GM18511 (cell line): ENCODE data around the gene FANCL.
"Not testable (repeated sequence)": the region's sequence is repeated elsewhere in the genome, so short reads cannot be mapped to it uniquely, and the experiment has no call there.

ENCODE experiments used
- ATAC-seq: cut with Tn5 transposase; IDR thresholded peaks from one replicate; pipeline ENCODE4 v1.9.1; 2021; ENCODE audit warnings: mild to moderate bottlenecking, moderate library complexity; ENCODE audit not compliant: unreplicated experiment

FANCL gene

DNA sequence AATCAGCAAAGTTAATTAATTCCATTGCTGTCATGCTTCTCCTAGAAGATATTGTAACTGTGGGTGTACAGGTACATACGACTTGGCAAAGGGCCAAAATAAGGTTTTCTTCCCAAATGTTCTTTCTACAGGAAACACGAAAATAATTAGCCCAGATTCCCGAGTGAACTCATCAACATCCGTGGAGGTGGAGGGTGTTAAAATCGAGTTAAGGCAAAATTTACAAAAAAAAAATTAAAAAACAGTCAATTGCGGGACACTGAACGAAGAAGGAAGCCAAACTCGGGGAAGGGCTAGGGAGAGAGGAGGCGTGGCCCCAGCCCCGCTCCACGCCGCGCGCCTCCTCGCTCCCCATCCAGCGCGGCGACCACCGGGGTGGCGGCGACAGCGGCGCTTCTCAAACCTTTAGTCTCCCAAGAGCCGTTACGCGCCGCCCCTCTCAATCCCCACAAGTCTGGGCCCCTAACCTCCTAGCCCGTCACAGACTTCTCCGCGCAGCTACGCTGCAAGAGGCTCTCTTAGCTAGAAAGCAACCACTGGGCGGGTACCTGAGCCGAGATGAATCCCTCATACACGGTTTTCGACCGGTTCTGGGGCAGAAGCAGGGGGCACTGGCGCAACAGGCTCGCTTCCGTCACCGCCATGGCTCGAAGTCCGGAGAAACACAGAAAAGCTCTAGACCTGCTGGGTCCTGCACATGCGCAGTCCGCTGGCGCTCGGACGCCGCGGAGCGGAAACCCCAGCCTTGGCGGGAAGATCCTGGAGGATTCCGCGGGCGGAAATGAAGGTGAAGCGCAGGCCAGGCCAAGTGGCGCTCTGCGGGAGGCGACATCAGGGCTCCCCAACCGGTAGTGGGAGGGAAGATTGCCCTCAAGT, at the start of gene FANCL:
FANCL (minus strand) TSS at position 656 of the 876 bp plus-strand sequence; CDS start at position 644, 12 bp downstream.
- peak; percentile 78 for ATAC-seq

DNA sequence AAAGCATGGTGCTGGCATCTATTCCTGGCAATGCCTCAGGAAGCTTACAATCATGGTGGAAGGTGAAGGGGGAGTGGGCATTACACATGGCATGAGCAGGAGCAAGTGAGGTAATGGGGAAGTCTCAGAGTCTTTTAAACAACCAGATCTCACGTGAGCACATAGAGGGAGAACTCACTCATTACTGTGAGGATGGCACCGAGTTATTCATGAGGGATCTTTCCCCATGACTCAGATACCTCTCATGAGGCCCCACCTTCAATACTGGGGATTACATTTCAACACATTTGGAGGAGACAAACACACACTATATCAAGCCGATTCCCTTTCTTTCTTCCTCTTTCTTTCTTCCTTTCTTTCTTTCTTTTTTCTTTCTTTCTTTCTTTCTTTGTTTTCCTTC, 47.9 kb upstream of the FANCL start:
- ATAC-seq, result no peak

DNA sequence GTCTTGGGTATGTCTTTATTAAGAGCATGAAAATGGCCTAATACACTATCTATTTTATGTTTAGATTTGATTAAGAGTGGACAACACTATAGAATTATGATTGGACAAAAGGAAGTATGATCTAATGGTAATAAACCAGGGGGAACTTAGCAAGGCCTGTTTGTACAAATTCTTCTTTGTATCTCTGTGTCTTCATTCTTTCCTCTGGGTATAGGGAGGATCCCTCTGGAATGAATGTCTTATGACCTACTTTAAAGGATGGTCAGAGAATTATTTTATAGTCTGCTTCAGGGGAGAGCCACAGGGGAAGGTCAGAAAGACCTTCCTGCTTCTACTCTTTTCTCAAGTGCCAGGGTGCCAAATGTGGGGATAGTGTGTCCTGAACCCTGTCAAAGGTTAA, 42.8 kb upstream of the FANCL start:
- no peak for ATAC-seq

DNA sequence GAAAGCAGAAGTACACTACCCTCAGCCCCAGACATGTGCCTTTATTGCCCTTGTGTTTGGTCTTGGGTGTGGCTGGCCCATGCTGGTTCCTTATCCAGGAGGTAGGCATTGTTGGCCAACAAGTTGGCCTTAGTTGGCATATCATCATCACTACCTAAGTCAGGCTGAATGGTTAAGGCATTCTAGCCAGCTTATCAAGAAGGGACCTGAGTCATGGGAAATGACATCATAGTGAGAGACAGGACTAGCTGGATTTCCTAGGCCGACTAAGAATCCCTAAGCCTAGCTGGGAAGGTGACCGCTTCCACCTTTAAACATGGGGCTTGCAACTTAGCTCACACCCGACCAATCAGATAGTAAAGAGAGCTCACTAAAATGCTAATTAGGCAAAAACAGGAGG, 34.0 kb upstream of the FANCL start:
- ATAC-seq, result not testable (repeated sequence)

DNA sequence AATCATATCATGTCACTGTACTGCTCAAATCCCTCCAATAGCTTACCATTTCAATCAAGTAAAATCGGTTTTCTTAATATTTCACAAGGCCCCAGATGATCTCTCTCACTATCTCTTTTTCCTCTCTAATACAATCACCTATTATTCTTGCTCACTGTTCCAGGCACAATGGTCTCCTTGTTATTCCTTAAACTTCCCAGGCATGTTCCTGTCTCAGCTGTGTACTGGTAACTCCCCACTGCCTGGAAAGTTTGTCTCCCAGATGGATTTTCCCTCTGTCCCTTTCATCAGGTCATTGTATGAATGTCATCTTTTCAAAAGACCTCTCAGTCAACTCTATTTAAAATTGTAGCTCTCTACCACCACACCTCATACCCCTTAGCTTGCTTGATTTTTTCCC, 30.7 kb upstream of the FANCL start:
- no peak for ATAC-seq

DNA sequence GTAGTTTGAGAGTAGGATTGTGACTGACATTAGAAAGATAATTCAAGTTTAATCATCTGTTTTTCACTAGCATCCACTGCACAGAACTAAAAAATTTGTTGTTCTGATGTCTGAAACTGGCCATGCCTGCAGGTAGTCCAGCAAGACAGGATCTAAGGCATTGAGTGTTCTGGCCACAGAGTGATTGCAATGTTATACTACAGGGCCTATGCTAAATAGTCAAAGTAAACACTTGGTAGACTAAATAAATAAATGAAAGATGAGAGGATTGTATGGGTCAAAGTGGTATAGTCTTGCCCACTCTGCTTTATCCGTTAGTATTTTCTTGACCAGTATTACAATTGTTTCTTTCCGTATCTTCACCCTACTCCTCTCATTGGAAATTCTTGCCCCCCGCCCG, 27.6 kb upstream of the FANCL start:
- no peak for ATAC-seq

DNA sequence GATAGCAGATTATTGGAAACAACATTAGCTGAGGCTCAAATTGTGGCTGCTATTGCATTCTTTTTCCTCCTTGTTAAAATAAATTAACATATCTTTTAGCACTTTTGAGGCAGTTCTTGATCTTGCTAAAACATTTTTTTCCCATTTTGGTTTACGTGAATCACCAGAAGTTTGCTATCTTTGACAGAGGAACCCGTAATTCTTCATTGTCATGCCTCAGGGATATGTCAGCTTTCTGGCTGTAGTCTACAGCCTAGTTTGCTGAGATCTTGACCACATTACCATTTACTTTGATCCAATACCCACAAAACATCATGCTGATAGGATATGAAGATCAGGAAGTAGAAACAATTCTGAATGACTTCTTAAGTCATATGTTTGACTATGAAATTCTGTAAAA, 25.1 kb upstream of the FANCL start:
- ATAC-seq, result no peak

DNA sequence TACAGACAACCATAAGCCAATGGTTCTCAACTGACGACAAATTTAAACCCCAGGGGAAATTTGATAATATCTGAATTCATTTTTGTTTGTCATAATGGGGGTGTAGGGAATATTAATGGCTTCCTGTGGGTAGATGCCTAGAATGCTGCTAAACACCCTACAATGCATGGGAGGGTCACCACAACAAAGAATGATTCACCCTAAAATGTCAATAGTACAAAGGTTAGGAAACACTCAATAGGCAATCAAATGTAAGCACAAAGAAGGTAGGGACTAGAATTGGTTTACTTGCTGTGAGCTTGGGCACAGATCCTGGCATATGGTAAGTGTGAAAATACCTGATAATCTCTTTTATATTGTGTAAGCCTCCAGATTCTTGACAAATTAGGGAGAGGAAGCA, 20.1 kb upstream of the FANCL start:
- ATAC-seq, result no peak

DNA sequence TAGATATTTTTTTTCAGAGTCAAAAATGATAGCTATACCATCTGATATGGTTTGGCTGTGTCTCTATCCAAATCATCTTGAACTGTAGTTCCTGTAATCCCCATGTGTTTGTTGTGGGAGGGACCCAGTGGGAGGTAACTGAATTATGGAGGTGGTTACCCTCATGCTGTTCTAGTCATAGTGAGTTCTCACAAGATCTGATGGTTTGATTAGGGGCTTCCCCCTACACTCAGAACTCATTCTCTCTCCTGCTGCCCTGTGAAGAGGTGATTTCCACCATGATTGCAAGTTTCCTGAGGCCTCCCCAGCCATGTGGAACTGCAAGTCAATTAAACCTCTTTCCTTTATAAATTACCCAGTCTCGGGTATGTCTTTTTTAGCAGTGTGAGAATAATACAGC, 17.3 kb upstream of the FANCL start:
- peak; percentile 49 for ATAC-seq

DNA sequence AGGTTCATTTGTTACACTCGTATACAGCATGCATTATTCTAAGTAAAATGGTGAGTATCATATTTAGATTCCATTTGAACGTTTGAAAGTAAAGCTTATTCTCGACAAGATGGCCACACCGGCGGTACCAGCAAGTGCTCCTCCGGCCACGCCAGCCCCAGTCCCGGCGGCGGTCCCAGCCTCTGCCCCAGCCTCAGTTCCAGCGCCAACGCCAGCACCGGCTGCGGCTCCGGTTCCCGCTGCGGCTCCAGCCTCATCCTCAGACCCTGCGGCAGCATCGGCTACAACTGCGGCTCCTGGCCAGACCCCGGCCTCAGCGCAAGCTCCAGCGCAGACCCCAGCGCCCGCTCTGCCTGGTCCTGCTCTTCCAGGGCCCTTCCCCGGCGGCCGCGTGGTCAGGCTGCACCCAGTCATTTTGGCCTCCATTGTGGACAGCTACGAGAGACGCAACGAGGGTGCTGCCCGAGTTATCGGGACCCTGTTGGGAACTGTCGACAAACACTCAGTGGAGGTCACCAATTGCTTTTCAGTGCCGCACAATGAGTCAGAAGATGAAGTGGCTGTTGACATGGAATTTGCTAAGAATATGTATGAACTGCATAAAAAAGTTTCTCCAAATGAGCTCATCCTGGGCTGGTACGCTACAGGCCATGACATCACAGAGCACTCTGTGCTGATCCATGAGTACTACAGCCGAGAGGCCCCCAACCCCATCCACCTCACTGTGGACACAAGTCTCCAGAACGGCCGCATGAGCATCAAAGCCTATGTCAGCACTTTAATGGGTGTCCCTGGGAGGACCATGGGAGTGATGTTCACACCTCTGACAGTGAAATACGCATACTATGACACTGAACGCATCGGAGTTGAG, 10.4 kb upstream of the FANCL start:
- not testable (repeated sequence) for ATAC-seq

DNA sequence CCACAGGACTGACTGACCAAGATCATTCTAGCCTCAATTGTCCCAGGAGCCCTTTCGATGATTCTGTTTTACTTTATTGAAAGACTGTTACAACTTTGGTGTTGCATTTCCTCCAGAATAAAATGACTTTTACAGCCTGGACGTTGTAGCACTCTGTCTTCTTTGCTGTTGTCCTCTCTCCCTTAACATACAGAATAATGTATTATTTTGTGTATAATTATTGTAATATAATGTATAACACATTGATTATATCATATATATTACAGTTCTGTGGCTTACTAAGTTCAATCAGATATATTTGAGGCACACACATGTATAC, 380 bp upstream of the FANCL start:
- no peak for ATAC-seq

DNA sequence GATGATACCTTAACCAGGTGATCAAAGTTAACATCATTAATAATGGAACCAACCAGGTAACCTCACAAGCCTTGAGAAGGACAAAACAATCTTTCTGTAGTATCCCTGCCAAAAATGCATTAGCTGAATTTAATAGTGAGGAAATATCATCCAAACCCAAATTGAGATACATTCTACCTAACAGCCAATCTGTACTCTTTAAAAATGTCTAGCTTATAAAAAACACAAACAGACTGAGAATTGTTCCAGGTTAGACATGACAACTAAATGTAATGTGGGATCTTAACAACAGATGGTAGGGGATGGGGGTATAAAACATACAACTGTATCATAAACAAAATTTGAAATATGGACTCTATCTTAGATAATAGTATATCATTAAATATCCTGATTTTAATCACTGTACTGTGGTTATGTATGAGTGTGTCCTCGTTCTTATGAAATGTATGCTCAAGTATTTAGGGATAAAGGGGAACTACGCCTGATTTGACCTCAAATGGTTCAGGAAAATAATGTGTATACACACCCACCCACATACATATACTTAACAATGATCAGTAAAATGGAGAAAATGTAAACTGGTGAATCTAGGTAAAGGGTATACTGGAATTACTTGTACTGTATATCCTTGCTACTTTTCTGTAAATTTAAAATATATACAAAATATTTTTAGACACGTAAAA, 1.7 kb downstream of the FANCL start:
- ATAC-seq, result no peak

DNA sequence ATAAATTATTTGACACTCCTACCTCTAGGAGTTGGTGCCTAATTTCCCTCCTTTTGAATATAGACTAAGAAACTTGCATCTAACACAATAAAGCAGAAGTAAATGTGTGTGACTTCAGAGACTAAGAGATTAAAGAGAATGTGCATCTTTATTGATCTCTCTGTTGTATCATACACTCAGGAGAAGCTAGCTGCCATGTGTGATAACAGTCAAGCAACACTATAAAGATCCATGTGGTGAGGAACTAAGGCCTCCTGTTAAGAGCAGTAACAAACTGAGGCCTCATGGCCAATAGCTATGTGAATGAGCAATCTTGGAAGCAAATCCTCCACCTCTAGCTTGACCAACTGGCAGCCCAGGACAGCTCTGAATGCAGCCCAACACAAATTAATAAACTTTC, 3.4 kb downstream of the FANCL start:
- no peak for ATAC-seq

DNA sequence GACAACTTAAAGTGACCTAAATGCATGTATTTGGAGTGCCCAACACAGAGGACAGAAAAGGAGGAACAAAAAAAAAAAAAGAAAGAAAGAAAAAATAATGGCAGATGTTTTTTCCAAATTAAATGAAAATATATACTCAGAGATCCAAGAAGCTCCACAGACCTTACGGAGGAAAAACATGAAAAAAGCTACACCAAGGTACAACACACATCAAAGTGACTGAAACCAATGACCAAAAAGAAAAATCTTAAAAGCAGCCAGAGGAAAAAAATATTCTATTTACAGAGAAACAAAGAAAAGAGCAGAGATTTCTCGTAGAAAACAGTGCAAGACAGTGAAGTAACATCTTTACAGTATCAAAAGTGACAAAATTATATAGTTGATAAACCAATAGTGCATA, 5.1 kb downstream of the FANCL start:
- ATAC-seq, result no peak

DNA sequence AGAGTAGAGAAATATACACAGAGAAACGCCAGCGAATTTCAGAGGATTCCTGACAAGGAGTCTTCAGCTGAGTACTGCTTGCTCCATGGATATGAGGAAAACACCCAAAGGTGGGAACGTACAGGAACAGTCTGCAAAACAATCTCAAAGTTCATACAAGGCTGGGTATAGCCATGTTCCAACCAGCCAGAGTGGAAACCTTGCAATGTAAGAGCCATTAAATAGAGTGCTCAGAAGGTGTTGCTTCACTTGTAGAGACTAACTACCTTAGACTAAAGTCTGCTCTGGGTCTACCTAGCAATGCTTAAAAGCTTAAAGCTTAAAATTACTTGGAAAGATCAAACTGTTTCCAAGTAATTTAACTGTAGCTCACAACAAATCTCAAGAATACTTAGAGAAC, 6.0 kb downstream of the FANCL start:
- ATAC-seq, result no peak

DNA sequence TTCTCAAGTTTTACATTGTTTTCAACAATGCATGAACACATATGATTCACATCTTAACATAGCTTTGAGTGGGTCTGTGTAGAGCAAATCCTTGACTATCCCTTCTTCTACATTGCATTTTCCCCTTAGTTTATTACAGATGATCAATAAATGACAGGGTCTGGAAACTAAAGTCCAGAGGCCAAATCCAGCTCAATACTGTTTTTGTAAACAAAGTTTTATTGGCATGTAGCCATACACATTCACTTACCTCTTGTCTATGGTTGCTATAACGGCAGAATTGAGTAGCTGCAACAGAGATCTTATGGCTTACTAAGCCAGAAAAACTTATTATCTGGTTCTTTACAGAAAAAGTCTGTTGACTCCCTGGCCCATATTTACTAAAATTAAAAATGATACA, 12.8 kb downstream of the FANCL start:
- no peak for ATAC-seq

DNA sequence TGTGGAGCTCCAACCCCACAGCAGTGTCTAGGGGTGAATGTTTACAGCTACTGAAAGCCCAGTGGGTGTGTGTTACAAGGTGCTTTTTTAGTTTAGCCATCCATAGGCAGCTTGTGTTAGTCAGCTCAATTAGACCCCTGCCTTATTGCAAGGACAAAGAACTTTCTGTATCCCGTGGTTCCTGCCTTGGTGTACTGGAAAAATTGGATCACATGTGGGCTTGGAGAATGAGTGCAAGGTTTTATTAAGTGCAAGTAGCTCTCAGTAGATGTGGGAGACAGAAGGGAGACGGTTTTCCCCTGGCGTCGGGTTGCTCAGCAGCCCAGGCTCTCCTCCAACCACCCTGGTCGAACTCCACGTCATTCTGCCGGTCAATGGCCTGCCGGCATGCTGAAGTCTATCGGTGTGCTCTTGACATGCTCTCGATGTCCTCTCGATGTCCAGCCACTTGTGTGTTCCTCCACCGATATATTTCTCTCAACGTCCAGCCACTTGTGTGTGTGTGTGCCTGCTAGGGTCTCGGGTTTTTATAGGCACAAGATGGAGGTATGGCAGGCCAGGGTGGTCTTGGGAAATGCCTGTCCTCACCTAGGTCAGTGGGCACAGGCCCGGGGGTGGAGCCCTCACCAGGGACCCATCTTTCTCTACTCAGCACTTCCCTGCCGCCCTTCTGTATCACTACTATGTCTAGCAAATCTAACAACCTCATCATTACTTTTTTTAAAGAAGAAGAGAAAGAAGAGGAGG, 13.8 kb downstream of the FANCL start:
- no peak for ATAC-seq

DNA sequence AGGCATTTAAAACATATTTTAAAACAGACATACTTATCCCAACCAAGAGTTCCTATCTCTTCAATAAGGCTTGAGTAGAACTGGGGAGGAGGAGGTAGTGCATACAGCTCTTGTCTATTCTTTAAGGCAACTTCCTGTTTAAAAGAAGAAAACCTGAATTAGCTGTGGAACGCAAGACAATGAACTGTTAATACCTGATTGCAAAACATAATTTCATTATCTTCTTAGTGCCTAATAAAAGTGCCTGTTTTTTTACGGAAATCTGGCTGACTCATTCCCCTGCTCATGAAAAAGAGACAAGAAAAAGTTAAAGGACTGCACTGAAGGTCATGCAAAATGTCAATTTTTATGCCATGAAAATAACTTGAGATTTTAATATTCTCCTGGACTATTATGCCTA, 19.2 kb downstream of the FANCL start:
- ATAC-seq, result no peak

DNA sequence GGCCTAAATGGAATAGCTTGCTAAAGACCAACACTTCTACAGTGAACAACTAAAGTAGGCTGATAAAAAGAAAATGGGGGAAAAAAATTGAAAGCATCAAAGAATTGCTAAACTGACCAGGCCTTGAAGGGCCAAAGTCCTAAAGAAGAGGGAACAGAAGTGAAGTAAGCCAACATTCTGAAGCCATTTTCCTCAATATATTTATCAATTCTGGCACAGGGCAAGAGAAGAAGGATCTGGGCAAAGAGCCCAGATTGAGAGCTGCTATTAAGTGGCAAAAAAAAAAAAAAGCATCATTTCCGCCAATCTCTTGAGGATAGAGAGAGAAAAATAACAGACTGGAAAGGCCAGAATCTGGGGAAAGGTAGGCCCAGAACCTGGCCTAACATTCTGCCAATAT, 25.7 kb downstream of the FANCL start:
- no peak for ATAC-seq

DNA sequence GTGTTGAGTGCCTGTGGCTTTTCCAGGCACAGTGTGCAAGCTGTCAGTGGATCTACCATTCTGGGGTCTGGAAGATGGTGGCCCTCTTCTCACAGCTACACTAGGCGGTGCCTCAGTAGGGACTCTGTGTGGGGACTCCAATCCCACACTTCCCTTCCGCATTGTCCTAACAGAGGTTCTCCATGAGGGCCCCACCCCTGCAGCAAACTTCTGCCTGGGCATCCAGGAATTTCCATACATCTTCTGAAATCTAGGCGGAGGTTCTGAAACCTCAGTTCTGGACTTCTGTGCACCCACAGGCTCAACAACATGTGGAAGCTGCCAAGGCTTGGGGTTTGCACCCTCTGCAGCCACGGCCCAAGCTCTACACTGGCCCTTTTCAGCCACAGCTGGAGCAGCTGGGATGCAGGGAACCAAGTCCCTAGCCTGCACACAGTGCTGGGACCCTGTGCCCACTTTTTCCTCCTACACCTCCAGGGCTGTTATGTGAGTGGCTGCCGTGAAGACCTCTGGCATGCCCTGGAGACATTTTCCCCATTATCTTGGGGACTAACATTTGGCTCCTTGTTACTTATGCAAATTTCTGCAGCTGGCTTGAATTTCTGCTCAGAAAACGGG, 30.1 kb downstream of the FANCL start:
- not testable (repeated sequence) for ATAC-seq
